ENCODE measurements around the gene HECTD4. TPM values are rescaled to one million over a fixed set of nuclear protein-coding genes. Genes with fewer than 3 reads are reported as not detected.

HECTD4 gene
- total RNA-seq, 2 donors from 2014 or later: 46.6 to 48.2 TPM

GRCh38 chr12:112236386-112236785, 145.8 kb downstream of the HECTD4 start:
- WGBS, 2 experiments (ENCODE audit: insufficient coverage in 1 of 2, insufficient read length in 1 of 2): 88 to 100% methylated on average over 1 of the region's 1 CpG
- no peaks in the 10 kb centered on the region for H3K4me1 ChIP-seq (ENCODE audit: control insufficient read depth, insufficient read depth, low read length)
- H3K27me3 Mint-ChIP-seq (ENCODE audit: insufficient read depth): no peaks in the 10 kb centered on the region
- H3K9me3 ChIP-seq (ENCODE audit: control insufficient read depth, low read length): no peaks in the 10 kb centered on the region
- TF ChIP-seq, protein P1, sequence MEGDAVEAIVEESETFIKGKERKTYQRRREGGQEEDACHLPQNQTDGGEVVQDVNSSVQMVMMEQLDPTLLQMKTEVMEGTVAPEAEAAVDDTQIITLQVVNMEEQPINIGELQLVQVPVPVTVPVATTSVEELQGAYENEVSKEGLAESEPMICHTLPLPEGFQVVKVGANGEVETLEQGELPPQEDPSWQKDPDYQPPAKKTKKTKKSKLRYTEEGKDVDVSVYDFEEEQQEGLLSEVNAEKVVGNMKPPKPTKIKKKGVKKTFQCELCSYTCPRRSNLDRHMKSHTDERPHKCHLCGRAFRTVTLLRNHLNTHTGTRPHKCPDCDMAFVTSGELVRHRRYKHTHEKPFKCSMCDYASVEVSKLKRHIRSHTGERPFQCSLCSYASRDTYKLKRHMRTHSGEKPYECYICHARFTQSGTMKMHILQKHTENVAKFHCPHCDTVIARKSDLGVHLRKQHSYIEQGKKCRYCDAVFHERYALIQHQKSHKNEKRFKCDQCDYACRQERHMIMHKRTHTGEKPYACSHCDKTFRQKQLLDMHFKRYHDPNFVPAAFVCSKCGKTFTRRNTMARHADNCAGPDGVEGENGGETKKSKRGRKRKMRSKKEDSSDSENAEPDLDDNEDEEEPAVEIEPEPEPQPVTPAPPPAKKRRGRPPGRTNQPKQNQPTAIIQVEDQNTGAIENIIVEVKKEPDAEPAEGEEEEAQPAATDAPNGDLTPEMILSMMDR (conservative IDR thresholded peaks at IDR 0.05): no peak
- H3K9ac ChIP-seq (ENCODE audit: extremely low read depth, low read length, poor library complexity, severe bottlenecking): no peak overlapping the region
- peaks cover 66% of the 10 kb centered on the region for H3K36me3 Mint-ChIP-seq (ENCODE audit: low read depth)
- H3K4me3 Mint-ChIP-seq: no peak overlapping the region
- peaks cover 70% of the 10 kb centered on the region for H3K36me3 ChIP-seq (ENCODE audit: control insufficient read depth, insufficient read depth, low read length)
- no peaks in the 10 kb centered on the region for H3K9me3 Mint-ChIP-seq
- H3K27ac ChIP-seq (ENCODE audit: low read depth, low read length): no peak overlapping the region
- H3K27me3 ChIP-seq (ENCODE audit: control insufficient read depth, insufficient read depth, low read length, poor library complexity, severe bottlenecking): no peaks in the 10 kb centered on the region
- H3K4me3 ChIP-seq (ENCODE audit: low read length): no peak overlapping the region
- peak; percentile 1 for DNase-seq
- no peaks in the 10 kb centered on the region for H3K4me1 Mint-ChIP-seq
- no peak overlapping the region for H3K27ac Mint-ChIP-seq

DNA sequence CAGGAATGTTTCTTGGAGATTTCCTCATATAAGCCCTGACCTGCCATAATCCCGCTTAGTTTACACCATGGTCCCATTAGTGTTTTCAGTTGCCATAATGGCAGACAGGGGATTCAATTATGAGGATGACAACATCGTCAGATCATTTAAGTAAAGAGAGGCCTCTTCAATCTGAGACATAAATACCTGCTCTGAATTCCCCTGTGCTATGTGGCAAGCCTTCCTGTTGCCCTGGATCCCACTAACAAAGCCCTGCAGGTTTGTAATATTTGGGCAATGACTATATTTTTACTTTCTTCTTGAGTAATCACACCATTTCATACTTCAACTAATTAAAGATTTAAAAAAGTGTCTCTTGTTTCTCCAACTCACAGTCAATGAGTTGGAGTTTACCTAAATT, 147.9 kb downstream of the HECTD4 start:
- Mint-ChIP-seq H3K9me3 (no peaks in the 10 kb centered on the region), H3K27ac (no peak overlapping the region), H3K4me3 (no peak overlapping the region), H3K27me3 (ENCODE audit: insufficient read depth) (no peaks in the 10 kb centered on the region), H3K36me3 (ENCODE audit: low read depth) (peaks cover 74% of the 10 kb centered on the region), H3K4me1 (no peaks in the 10 kb centered on the region)
- no peak overlapping the region for H3K9ac ChIP-seq (ENCODE audit: extremely low read depth, low read length, poor library complexity, severe bottlenecking)
- peaks cover 81% of the 10 kb centered on the region for H3K36me3 ChIP-seq (ENCODE audit: control insufficient read depth, insufficient read depth, low read length)
- H3K4me3 ChIP-seq (ENCODE audit: low read length): no peak overlapping the region
- 88 to 100% methylated on average over 1 to 2 of the region's 2 CpGs for WGBS, 2 experiments (ENCODE audit: insufficient coverage in 1 of 2, insufficient read length in 1 of 2)
- H3K27me3 ChIP-seq (ENCODE audit: control insufficient read depth, insufficient read depth, low read length, poor library complexity, severe bottlenecking): no peaks in the 10 kb centered on the region
- H3K27ac ChIP-seq (ENCODE audit: low read depth, low read length): no peak overlapping the region
- TF ChIP-seq, protein P1 (conservative IDR thresholded peaks at IDR 0.05): no peak
- no peaks in the 10 kb centered on the region for H3K4me1 ChIP-seq (ENCODE audit: control insufficient read depth, insufficient read depth, low read length)
- H3K9me3 ChIP-seq (ENCODE audit: control insufficient read depth, low read length): no peaks in the 10 kb centered on the region
- DNase-seq: no peak

GRCh38 chr12:112233242-112233641, 149.0 kb downstream of the HECTD4 start:
- Mint-ChIP-seq H3K27me3 (ENCODE audit: insufficient read depth) (no peaks in the 10 kb centered on the region), H3K27ac (no peak overlapping the region), H3K4me3 (no peak overlapping the region), H3K4me1 (no peaks in the 10 kb centered on the region), H3K36me3 (ENCODE audit: low read depth) (peaks cover 72% of the 10 kb centered on the region), H3K9me3 (no peaks in the 10 kb centered on the region)
- Histone ChIP-seq H3K36me3 (ENCODE audit: control insufficient read depth, insufficient read depth, low read length) (peaks cover 85% of the 10 kb centered on the region), H3K9me3 (ENCODE audit: control insufficient read depth, low read length) (no peaks in the 10 kb centered on the region), H3K9ac (ENCODE audit: extremely low read depth, low read length, poor library complexity, severe bottlenecking) (no peak overlapping the region), H3K4me3 (ENCODE audit: low read length) (no peak overlapping the region), H3K4me1 (ENCODE audit: control insufficient read depth, insufficient read depth, low read length) (no peaks in the 10 kb centered on the region), H3K27me3 (ENCODE audit: control insufficient read depth, insufficient read depth, low read length, poor library complexity, severe bottlenecking) (no peaks in the 10 kb centered on the region), H3K27ac (ENCODE audit: low read depth, low read length) (no peak overlapping the region)
- no peak for DNase-seq
- TF ChIP-seq, protein P1 (conservative IDR thresholded peaks at IDR 0.05): no peak
- 89 to 95% methylated on average over 3 to 4 of the region's 4 CpGs for WGBS, 2 experiments (ENCODE audit: insufficient coverage in 1 of 2, insufficient read length in 1 of 2)

Measured in endodermal cell (in vitro differentiated cells).